LNCAP (cell line): ENCODE data around the gene KCNAB2.

ENCODE experiments used
- TF ChIP-seq, protein P1 (sequence below): fragments of 450-650 bp; IDR thresholded peaks from 2 replicates; pipeline ENCODE4 v1.5.1; 2017; ENCODE audit warnings: mild to moderate bottlenecking

The KCNAB2 gene

DNA sequence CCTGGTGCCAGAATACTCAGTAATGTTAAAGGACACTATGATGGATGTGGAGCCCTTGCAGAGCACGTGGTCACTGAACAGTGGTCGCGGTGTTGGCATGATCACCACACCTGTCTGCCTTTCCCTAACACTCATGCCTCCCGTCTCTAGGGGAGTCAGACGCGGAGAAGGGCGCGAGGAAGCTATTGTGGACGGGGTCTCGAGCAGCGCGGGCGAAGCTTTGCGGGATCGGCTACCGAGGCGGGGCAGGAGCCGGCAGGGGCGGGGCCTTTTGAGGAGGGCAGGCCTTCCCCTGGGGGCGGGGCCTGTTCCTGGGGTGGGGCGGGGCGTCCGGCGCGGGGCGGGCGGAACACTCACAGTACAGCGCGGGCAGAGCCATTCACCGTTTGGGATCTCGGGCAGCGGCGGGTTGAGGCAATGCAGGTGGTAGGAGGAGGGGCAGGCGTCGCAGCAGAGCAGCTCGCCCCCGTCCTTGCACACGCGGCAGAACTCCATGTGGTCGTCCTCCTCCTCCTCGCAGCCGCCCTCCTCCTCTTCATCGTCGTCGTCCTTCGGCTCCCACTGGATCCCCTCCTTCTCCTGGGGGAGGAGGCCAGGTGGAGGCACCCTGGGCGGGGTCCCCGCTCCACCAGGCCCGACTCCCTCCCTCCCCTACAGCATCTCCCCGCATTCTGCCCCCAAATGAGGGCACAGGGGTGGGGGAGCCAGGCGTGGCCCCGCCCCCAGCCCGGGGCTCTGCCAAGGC is 103.0 kb downstream of the KCNAB2 start:
- TF ChIP-seq, protein P1, sequence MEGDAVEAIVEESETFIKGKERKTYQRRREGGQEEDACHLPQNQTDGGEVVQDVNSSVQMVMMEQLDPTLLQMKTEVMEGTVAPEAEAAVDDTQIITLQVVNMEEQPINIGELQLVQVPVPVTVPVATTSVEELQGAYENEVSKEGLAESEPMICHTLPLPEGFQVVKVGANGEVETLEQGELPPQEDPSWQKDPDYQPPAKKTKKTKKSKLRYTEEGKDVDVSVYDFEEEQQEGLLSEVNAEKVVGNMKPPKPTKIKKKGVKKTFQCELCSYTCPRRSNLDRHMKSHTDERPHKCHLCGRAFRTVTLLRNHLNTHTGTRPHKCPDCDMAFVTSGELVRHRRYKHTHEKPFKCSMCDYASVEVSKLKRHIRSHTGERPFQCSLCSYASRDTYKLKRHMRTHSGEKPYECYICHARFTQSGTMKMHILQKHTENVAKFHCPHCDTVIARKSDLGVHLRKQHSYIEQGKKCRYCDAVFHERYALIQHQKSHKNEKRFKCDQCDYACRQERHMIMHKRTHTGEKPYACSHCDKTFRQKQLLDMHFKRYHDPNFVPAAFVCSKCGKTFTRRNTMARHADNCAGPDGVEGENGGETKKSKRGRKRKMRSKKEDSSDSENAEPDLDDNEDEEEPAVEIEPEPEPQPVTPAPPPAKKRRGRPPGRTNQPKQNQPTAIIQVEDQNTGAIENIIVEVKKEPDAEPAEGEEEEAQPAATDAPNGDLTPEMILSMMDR = no peak

GRCh38 chr1:6149597-6149996 is 103.9 kb downstream of the KCNAB2 start:
- TF ChIP-seq, protein P1 = no peak

DNA sequence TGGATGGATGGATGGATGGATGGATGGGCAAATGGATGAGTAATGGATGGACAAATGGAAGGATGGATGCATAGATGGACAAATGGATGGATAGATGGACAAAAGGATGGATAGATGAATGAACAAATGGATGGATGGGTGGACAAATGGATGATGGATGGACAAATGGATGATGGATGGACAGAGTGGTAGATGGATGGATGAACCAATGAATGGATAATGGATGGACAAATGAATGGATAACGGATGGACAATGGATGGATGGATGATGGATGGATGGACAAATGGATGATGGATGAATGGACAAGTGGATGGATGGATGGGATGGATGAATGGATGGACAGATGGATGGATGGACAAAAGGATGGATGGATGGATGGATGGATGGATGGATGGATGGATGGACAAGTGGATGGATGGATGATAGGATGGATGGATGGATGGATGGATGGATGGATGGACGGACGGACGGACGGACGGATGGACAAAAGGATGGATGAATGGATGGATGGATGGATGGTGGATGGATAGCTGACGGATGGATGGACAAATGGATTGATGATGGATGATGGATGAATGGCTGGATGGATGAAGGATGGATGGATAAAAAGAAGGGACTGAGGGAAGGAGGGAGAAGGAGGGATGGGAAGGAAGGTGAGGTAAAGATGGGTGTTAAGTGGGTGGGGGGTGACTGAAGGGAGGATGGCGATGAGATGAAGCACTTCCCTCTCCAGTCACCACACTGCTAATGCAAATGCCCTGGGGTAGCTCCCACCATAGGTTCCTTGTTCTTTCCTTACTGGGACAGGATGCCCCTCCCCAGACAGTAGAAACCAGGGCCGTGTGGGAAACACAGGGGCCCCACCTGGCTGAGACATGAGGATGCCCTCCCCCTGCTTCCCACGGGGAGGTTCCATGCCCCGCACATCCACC is 104.6 kb downstream of the KCNAB2 start:
- TF ChIP-seq, protein P1 = no peak
